T-helper 2 cell (primary cell): ENCODE measurements around the gene ABCC8.

ENCODE experiments used
- DNase-seq, 5 experiments: peaks; one replicate each; pipeline versions ENCODE4 v3.0.0 to v3.0.0-alpha.2; 2012 to 2022

The ABCC8 gene

DNA sequence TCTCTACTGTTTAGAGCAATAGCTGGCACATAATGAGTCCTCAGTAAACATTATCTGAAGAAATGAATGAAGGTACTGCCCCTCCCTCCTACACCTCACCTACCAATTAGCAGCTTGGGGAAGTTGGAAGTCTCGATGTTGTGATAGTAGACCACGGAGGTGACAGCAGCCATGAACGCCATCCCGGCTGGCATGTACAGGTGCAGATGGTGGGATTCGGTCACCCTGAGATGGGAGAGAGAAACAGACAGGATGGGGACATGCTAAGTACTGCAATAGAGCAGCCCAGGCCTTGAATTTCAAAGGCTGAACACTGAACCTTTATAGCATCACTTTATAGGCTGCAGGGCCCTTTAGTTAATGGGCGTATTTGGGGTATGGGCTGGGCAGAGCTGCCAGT, 6.6 kb downstream of the ABCC8 start:
- DNase-seq = no peak

DNA sequence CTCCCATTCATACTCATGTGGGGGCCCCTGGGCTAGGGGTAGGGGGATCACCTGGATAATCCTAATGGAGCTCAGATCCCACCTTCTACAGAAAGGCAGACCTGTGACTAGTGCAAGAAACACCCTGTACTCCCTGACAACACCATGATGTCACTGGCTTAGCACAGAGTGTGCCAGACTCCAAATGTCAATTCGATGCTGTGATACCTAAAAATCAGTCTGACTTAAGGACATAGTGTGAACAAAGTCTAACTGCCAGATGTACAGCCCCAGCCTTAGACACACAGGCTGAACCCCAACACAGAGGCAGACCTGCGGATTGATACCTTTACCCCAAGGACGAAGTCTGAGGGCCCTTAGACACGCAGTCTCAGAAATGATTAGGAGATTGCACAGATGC, 8.5 kb downstream of the ABCC8 start:
- no peak for DNase-seq

DNA sequence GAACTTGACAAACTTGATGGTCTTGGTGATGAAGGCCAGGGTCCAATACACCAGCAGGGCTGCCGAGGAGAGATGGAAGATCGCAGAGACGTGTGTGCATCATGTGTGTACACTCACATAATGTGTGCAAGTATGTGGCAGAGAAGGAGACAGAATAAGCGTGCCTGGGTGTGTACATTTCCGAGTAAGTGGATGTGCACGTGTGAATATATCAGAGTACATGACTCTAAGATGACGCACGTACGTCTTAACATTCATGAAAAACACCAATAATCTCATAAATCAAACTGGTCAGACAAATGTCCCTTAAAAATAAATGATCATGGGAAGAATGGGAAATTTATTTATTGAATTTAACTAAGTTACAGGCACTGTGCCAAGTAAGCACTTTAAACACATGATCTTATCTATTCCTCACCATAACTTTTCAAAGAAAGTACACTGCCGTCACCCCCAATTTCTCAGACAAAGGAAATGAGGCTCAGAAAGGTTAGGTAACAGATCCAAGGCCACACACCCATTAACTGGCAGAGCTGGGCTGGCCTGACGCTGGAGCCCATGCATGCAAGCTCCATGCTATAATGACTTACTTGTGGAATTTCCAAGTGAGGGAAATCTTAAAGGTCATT, 13.0 kb downstream of the ABCC8 start:
- DNase-seq = peak in 1 of 5 experiments; percentile 36

DNA sequence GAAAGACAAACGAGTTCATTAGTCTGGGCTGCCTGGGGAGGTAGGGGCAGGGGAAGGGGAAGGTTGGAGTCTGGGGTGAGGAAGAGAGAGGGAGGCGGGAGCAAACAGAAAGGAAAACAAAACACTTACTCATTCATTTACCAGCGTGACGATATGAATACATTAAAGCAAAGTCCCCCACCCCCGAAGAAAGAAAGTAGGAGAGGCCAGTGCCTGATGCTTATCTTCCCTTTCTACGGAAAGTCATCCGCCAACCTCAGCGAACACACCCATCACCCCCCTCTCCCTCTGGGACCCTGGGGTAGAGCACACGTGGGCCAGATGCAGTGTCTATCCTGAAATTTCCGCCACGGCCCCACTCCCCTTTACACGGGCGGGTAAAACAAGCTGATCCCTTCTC, 13.7 kb downstream of the ABCC8 start:
- peak in 1 of 5 experiments; percentile 63 for DNase-seq

DNA sequence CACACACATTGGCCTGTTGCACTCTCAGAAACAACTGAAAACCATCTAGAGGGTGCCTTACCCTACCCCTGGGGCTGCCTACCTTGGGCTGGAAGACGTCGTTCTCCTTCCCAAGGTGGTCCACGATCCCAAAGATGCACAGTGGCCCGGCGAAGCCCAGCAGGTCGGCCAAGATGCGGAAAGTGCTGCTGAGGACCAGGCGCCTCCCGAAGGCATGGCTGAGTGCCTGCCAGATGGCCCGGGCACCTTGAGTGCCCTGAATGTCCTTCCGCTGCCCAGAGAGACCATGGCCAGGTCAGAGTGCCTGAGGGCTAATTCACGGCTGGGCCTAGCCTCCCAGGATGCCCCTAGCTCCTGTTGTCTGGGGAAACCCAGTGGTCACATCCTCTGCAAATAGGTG, 16.2 kb downstream of the ABCC8 start:
- DNase-seq = no peak

DNA sequence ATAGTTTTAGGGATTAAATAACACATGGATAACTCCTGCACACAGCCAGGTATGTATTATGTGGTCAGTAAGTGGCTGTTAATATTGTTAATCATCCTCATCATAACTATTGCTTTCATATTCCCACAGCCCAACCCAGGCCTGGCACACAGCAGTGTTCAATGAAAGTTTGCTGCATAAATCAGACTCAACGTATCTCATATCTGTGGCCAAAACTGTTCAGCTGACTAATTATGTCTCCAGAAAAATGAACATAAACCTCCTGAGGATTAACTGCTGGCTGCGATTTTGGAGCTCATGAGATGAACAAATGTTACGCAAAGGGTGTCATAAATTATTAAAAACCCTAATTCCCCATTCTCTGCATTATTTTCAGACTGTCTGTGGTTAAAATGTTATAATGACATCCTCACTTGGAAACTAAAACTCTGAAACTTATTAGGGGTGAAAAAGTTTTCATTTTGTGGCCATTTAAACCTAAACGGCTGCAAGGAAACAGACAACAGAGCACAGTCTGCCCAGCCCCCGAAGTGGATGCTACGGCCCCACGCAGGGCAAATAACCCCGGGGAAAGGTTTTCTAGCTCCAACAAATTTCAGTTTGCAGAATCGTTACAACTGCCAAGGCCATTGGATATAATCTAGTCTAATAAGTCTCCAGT, 17.3 kb downstream of the ABCC8 start:
- DNase-seq = no peak

DNA sequence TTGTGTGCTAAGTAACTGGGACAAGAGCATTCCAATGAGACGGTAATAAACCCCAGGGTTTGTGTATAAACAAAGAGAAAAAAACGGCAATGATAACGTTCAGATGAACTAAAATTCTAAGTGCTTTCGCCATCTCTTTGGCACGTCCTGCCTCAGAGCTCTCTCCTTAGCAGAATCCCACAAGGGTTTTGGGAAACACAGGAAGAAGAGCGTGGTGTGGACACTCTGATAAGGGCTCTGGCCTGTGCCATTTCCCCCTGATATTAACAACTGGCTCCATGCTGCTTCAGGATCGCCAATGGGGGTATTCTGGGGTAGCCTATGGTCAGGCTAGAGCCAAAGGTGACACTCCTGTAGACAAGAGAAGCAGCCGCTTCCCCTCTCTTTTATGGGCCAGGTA, 18.4 kb downstream of the ABCC8 start:
- DNase-seq = no peak

DNA sequence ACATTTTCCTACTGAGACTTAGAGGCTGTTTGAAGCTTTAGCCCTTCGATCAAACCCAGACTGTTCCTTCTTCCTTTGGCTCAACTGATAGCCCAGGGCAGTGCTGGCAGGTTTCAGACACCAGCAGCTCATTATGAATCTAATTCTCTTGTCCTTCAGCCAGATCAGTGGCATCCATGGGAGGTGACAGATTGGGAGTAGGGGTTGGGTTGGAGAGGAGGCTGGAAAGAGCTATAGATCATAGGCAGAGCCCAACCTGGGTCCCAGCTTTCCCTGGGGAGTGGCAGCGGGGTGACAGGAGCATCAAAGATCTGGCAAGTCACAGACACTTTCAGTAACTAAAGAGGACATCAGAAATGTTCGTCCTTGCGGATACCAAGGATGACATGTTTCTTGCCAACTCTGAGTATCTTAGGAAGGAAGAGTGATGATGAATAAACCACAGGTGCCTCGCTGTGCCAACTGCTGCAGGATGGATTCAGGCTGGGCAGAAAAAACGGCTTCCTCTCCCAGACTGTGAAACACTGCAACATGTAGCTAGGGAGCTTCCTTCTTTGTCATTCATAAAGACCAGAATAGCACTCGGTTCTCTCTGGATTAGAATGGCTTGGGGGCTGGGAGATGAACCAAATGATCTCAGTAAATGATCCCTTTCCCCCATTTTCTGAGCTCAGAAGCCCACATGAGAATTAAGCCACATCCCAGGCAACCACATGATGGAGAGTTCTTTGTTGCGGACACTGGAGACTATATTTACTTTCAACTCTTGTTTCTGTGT, 19.1 kb downstream of the ABCC8 start:
- no peak for DNase-seq

DNA sequence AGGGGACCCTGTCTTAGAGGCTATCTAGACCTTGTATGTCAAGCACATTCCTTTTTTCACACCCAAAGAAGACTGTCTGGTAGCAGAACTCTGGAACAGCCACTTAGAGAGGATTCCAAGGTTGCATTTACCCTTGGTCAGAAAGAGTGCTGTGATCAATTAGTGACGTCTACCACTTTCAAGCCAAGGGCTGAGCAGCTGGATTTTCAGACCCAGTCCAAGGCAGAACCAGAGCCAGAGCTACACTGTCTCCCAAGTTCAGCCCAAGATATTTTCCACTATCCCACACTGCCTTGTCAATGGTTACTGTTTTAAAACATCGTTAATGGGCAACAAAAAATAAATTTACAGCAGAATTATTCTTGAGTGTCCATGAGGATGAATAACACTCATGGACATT, 24.0 kb downstream of the ABCC8 start:
- no peak for DNase-seq

DNA sequence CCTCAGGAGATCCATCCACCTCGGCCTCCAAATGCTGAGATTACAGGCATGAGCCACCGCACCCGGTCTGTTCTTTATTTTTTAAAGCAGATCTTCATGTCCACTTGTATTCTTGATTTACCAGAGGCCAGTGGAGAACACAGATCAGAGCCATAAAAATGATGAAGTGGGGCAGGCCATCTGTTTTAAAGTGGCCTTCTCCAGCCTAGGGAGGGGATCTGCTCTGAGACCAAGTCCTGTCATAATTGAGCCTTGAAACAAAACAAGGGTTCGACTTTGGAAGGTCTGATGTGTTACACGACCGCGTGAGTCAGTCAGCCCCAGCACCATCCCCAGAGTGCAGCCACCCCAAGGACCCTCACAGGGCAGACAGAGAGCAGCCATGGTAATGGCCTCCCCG, 27.5 kb downstream of the ABCC8 start:
- no peak for DNase-seq

DNA sequence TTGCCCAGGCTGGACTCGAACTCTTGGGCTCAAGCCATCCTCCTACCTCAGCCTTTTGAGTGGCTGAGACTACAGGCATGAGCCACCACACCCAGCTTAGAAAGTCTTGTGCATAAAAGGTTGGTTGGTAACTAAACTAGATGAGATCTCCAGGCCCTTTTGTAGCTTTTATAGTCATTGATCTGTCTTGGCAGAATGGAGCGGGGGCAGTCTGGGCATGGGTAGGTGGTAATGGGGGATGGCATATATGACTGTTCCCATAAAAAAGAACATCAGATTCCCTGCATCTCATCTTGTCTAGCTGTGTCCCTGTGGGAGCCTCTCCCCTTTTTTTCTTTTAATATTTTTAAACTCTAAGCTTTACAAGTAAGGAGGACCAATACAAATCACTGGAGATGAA, 30.2 kb downstream of the ABCC8 start:
- DNase-seq = no peak

DNA sequence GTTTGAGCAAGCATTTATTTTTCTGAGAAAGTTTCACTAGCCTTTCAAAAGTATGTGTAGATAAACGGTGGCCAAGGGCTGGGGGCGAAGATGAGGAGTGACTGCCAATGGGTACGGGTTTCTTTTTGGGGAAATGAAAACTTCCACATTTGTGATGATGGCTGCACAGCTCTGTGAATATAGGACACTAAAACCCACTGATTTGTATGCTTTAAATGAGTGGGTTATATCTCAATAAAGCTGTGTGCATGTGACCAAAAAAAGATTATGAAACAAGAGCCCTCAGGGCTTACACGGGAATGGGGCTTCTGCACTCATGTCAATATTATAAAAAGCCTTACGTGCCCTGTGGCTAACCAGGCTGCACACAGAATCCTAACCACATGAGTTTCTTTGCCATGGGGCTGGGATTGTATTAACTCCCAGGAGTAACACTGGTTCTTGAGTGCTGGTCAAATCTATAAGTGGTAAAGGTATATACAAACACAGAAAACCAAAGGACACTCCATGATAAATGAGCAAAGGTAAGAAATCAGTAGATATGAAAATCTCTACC, 31.3 kb downstream of the ABCC8 start:
- DNase-seq = no peak

DNA sequence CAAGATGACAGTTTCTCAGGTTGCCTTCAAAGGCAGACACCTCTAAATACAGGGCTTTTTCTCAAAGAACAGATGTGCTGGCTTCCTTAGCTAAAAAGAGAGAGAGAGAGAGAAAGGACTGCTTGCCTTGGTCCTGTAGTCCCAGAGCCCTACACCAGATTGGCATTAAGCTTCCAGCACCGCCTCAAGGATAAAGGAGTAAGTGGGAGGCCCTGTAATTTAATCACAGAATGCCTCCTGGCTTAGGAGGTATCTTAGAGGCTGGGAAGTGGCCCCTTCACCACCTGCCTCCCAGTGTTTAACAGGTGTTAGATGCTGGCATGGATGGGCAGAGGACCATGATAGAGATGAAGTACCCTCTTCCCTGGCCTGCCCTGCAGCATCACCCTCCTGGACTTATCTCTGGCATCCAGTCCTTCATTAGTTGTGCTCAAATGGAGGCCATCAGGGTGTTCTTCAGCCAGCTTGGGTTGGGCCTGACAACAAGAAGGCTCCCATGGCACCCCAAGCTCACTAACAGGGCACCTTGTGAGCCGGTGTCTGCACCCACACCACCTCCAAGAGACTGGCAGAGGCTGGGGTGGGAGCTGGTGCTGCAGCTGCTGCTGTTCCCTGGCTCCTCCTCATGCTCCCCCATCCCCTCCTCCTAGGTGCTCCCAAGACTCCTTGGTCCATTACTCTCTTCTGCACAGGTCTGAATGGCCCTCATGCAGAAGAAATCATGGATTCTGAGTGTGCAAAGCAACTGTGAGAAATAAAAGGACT, 32.5 kb downstream of the ABCC8 start:
- DNase-seq = no peak

DNA sequence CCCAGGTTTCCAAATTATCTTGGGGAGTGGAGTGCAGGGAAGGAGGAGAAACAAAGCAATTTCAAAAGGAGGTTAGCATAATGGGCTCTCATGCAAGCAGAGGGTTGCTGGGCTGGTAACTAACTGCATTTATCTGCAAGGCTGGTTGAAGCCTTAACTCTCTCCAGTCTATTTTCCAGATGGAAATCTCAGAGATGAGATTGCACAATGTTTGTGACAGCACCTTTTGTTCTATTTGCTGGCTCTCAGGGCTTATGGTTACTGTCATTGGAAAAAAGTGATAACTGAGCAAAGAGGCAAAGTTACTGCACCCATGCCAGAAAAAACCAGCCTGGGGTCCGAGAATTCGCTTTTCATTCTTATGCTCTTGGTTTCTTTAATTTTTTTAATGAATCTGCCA, 33.2 kb downstream of the ABCC8 start:
- no peak for DNase-seq

DNA sequence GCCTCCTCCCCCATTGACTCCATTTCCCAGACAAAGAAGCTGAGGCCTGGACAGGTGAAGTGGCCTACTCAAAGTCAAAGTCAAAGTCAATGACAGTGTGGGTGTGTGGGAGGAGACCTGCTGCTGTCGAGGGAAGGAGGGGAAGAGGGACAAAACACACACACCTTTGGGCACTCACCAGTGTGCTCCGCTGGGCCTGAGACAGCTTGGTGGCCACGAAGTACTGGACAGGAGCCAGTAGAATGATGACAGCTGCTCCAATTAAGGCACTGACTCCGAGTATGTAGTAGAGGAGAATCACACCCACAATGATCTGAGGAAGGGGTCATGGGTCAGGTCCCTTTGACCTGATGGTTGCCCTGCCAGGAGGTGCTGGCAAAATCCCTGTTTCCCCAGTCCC, 33.6 kb downstream of the ABCC8 start:
- no peak for DNase-seq

DNA sequence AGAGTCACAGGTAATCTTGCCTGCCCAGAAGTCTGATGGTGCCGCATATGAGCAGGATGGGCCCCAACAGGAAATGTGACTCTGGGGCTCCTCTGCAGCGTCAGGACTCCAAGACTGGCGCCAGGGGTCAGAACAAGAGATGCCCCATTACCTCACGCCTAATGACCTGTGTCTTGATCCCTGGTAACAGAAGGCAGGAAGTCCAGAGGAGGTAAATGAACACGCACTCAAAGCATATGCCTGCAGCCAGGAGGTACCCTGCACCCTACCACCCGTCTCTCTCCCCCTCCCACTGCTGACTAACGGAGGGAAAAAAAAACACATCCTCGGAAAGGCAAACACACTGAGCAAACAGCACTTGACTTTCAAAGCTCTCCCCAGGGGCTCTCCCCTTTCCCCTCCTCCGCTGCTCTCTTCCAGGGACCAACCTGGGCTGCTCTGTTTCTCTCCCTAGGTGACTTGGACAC, 37.3 kb downstream of the ABCC8 start:
- DNase-seq = peak in 1 of 5 experiments; percentile 7

DNA sequence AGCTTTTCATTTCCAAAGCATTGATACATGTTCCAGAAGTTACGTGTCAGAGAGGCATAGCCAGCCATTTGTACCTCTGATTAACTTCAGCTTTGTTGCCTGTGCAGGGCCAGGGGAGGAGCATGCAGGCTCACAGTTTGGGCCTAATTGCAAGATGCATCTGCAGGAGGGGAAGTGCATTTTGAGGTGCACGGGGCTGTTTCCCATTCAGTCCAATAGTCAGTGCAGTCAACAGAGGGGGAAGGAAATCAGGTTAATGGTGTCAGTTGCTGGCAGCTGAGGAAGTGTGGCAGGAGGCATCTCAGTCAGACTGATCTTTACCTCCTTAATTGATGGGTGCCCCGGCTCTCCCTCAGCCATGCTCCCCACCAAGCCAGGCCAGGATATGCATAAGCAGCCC, 39.3 kb downstream of the ABCC8 start:
- peak in 1 of 5 experiments; percentile 20 for DNase-seq

DNA sequence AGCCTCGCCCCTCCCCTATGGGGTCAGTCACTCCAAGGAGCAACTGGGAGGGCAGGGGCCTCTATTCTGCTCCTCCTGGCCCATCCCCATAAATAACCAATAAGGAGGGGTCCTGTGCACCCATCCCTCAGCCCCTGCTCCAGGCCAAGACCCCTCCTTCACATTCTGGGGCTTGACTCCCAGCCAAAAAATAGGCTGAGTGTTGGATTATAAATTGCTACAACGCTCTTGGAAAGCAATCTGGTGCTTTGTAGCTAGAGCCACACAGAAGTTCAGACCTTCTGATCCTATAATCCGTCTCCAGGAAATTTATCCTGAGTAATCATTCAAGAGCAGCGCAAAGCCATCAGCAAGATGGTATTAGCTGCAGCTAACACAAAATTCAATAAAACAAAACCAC, 42.5 kb downstream of the ABCC8 start:
- DNase-seq = no peak

DNA sequence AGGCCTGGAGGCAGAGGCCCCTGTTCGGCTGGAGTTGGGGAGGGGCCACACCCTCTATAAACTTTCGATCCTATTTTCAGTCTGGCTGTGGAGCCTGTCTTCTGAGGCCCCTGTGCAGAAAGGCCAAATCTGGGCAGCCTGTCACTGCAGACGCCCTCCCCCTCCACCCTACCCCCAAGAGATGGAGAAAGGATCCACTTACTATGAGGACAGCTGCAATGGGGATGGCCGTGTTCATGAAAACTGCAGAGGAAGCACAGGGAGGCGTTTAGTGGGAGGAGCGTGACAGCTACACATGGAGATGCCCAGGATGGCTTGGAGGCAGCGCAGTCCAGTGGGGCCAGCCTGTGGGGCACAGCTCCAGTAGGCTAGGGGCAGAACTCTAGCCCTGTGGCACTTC, 44.6 kb downstream of the ABCC8 start:
- no peak for DNase-seq

DNA sequence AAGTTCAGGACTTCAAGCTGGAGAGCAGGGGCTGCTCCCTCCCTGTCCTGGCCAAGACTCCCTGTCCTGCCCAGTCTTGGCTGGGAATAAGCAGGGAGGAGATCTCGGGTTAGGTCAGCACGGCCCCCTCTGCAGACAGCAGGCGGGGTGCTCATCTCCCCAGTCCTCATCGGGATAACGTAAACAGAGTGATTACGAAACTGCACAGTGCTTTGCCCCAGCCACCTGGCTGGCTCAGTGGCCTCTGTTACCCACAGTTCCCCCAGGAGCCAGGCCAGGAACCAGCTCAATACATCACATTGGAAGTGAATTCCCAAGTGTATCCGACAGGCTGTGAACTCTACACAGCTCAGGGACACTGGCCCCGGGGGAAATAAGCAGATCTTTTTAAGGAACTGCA, 45.5 kb downstream of the ABCC8 start:
- no peak for DNase-seq

DNA sequence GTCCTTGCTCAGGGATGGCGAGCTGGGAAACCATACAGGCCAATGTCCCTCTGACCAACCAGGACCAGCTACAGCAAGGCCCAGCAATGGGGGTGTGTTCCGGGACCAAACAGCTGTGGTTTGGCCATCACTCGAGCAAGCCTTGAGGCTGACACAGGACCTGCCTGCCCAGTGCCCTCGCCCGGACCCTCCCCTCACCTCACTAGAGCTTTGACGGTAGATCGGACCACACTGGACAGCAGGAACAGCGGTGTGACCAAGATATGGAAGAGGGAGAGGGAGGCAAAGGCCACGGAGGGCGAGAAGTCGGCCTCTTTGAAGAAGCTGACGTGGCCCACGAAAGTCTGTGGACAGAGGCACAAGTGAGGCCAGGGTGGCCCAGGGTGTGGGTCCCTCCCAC, 46.0 kb downstream of the ABCC8 start:
- DNase-seq = no peak

DNA sequence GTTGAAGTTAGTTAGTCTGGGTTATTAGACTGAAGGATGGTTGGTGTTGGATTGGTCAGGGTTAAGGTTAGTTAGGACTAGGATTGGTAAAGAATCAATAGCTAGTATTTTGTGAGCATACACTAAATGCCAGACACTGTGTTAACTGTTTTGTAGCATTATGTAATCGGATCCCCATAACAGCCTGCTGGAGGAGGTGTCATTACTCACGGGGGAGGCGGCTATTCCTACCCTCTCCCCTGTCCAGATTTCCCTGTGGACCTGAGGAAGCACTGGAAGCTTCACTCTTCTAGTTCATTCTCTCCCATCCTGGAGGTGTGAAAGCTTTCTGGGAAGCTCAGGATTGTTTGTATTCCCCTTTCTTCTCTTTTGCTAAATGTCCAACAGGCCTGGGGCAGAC, 47.7 kb downstream of the ABCC8 start:
- no peak for DNase-seq

DNA sequence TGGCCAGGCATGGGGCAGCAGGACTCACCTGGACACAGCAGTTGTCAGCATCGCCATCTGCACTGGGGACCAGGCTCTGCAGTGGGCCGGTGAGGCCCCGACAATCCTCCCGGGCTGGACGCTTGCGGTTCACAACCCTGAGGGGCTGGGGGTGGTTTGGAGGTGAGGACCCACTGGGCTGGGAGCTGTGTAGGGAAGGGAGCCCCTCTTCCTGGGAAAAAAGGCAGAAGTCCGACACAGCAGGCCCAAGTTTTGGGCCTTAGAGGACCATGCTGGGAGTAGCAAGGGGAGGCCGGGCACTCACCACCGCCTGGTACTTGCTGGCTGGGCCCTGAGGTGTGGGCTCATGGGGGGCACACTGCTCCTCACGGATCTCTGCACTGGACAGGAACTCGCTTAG, 48.4 kb downstream of the ABCC8 start:
- DNase-seq = no peak
